Measurements from ENCODE around the gene BTBD19. TPM values are rescaled to one million over a fixed set of nuclear protein-coding genes. Genes with fewer than 3 reads are reported as not detected.
A peak's percentile ranks its signal among the peaks of the same experiment; 100 is the strongest.

Gene BTBD19
- total and polyA plus RNA-seq, 9 of the 15 experiments (the other 6 are each of a cell fraction or from before 2014, with no cell fraction given): 0.22 to 2.0 (median 0.95) TPM

GRCh38 chr1:44862829-44863401 lies 54.6 kb downstream of the BTBD19 start (continued):
- TF ChIP-seq, protein P1, sequence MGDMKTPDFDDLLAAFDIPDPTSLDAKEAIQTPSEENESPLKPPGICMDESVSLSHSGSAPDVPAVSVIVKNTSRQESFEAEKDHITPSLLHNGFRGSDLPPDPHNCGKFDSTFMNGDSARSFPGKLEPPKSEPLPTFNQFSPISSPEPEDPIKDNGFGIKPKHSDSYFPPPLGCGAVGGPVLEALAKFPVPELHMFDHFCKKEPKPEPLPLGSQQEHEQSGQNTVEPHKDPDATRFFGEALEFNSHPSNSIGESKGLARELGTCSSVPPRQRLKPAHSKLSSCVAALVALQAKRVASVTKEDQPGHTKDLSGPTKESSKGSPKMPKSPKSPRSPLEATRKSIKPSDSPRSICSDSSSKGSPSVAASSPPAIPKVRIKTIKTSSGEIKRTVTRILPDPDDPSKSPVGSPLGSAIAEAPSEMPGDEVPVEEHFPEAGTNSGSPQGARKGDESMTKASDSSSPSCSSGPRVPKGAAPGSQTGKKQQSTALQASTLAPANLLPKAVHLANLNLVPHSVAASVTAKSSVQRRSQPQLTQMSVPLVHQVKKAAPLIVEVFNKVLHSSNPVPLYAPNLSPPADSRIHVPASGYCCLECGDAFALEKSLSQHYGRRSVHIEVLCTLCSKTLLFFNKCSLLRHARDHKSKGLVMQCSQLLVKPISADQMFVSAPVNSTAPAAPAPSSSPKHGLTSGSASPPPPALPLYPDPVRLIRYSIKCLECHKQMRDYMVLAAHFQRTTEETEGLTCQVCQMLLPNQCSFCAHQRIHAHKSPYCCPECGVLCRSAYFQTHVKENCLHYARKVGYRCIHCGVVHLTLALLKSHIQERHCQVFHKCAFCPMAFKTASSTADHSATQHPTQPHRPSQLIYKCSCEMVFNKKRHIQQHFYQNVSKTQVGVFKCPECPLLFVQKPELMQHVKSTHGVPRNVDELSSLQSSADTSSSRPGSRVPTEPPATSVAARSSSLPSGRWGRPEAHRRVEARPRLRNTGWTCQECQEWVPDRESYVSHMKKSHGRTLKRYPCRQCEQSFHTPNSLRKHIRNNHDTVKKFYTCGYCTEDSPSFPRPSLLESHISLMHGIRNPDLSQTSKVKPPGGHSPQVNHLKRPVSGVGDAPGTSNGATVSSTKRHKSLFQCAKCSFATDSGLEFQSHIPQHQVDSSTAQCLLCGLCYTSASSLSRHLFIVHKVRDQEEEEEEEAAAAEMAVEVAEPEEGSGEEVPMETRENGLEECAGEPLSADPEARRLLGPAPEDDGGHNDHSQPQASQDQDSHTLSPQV (IDR thresholded peaks at IDR 0.05): peak; percentile 62; the same call in 1 of the 2 replicates
- TF ChIP-seq MAFK (IDR thresholded peaks at IDR 0.05; ENCODE audit: low read length) (peak; percentile 64; the same call in 1 of the 2 replicates), C11orf30 (IDR thresholded peaks at IDR 0.05; ENCODE audit: low read depth) (peak; percentile 86), ZNF212 (CRISPR knock-in tag; IDR thresholded peaks at IDR 0.05) (no peak), TEAD2 (tag; IDR thresholded peaks at IDR 0.05) (no peak), ZNF699 (CRISPR knock-in tag; IDR thresholded peaks at IDR 0.05; ENCODE audit: insufficient replicate concordance) (no peak), KLF16 (IDR thresholded peaks at IDR 0.05) (no peak), RBFOX2 (IDR thresholded peaks at IDR 0.05; ENCODE audit: low read depth, low read length) (no peak), IRF9 (tag; IDR thresholded peaks at IDR 0.05) (0 out of 2 replicates have a peak, but pooled peaks have one; percentile 19), NFE2 (IDR thresholded peaks at IDR 0.05; ENCODE audit: low read depth) (peak; percentile 62; the same call in 1 of the 2 replicates), L3MBTL2 (IDR thresholded peaks at IDR 0.05) (peak; percentile 46; the same call in 1 of the 2 replicates), ZNF398 (CRISPR knock-in tag; IDR thresholded peaks at IDR 0.05) (no peak), ZBTB17 (CRISPR knock-in tag; IDR thresholded peaks at IDR 0.05) (no peak), MTF1 (CRISPR knock-in tag; IDR thresholded peaks at IDR 0.05; ENCODE audit: borderline replicate concordance) (no peak)
- TF ChIP-seq, protein P2, sequence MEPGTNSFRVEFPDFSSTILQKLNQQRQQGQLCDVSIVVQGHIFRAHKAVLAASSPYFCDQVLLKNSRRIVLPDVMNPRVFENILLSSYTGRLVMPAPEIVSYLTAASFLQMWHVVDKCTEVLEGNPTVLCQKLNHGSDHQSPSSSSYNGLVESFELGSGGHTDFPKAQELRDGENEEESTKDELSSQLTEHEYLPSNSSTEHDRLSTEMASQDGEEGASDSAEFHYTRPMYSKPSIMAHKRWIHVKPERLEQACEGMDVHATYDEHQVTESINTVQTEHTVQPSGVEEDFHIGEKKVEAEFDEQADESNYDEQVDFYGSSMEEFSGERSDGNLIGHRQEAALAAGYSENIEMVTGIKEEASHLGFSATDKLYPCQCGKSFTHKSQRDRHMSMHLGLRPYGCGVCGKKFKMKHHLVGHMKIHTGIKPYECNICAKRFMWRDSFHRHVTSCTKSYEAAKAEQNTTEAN (CRISPR knock-in tag; IDR thresholded peaks at IDR 0.05): no peak
- TF ChIP-seq, protein P3, sequence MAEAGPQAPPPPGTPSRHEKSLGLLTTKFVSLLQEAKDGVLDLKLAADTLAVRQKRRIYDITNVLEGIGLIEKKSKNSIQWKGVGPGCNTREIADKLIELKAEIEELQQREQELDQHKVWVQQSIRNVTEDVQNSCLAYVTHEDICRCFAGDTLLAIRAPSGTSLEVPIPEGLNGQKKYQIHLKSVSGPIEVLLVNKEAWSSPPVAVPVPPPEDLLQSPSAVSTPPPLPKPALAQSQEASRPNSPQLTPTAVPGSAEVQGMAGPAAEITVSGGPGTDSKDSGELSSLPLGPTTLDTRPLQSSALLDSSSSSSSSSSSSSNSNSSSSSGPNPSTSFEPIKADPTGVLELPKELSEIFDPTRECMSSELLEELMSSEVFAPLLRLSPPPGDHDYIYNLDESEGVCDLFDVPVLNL (CRISPR knock-in tag; IDR thresholded peaks at IDR 0.05; ENCODE audit: low read depth): no peak
- TF ChIP-seq, protein P4, sequence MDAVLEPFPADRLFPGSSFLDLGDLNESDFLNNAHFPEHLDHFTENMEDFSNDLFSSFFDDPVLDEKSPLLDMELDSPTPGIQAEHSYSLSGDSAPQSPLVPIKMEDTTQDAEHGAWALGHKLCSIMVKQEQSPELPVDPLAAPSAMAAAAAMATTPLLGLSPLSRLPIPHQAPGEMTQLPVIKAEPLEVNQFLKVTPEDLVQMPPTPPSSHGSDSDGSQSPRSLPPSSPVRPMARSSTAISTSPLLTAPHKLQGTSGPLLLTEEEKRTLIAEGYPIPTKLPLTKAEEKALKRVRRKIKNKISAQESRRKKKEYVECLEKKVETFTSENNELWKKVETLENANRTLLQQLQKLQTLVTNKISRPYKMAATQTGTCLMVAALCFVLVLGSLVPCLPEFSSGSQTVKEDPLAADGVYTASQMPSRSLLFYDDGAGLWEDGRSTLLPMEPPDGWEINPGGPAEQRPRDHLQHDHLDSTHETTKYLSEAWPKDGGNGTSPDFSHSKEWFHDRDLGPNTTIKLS (IDR thresholded peaks at IDR 0.05; ENCODE audit: borderline replicate concordance, low read depth): no peak

Measured in K562 (cell line).